ENCODE data around the gene CBFB. TPM values are rescaled to one million over a fixed set of nuclear protein-coding genes. Genes with fewer than 3 reads are reported as not detected.
A peak's percentile ranks its signal among the peaks of the same experiment; 100 is the strongest.

Gene CBFB
- total and polyA plus RNA-seq, 9 of the 15 experiments (the other 6 are each of a cell fraction or from before 2014, with no cell fraction given), result 22.0 to 112 (median 66.5) TPM

DNA sequence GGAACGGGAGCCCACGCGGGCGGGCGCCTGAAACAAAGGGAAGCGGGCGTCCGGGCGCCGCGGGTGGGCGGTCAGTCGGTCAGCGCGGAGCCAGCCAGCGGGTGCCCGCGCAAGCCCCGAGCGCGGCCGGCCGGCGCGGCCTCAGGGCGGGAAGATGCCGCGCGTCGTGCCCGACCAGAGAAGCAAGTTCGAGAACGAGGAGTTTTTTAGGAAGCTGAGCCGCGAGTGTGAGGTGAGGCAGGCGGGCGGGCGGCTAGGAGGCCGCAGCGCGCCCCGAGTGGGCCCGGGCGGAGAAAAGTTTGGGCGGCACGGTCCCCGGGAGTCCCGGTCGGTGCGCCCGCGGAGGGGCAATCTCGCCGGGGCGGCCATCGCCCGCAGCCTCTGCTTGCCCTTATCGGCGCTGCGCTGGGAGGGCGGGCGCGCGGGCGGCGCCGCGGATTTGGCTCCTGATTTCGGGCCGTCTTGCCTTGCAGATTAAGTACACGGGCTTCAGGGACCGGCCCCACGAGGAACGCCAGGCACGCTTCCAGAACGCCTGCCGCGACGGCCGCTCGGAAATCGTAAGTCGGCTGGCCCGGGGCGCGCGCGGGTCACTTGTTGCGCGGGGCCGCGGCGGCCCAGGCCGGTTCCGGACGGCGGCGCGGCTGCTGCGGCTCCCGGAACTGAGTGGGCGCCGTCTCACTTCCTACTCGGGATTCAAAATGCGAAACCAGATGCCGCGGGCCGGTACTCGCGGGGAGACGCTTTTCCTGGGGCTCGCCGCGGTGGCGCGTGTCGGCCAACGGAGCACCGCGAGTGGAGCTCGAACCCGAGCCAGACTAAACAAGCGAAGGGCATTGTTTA lies 526 bp downstream of the CBFB start (continued):
- TF ChIP-seq ZKSCAN8 (CRISPR knock-in tag; IDR thresholded peaks at IDR 0.05), result no peak
- no peak for TF ChIP-seq ZNF24 (IDR thresholded peaks at IDR 0.05)
- no peak for TF ChIP-seq ZNF445 (CRISPR knock-in tag; IDR thresholded peaks at IDR 0.05; ENCODE audit: low read depth)
- TF ChIP-seq HDAC3 (IDR thresholded peaks at IDR 0.05; ENCODE audit: borderline replicate concordance, partially characterized antibody), result no peak
- TF ChIP-seq, protein P1, sequence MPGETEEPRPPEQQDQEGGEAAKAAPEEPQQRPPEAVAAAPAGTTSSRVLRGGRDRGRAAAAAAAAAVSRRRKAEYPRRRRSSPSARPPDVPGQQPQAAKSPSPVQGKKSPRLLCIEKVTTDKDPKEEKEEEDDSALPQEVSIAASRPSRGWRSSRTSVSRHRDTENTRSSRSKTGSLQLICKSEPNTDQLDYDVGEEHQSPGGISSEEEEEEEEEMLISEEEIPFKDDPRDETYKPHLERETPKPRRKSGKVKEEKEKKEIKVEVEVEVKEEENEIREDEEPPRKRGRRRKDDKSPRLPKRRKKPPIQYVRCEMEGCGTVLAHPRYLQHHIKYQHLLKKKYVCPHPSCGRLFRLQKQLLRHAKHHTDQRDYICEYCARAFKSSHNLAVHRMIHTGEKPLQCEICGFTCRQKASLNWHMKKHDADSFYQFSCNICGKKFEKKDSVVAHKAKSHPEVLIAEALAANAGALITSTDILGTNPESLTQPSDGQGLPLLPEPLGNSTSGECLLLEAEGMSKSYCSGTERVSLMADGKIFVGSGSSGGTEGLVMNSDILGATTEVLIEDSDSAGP (CRISPR knock-in tag; IDR thresholded peaks at IDR 0.05), result no peak
- no peak; the same call in 1 of the 2 replicates for TF ChIP-seq ESRRA (IDR thresholded peaks at IDR 0.05; ENCODE audit: borderline replicate concordance, low read depth)
- TF ChIP-seq RBBP5 (IDR thresholded peaks at IDR 0.05; ENCODE audit: borderline replicate concordance, insufficient read depth, low read length, poor library complexity, severe bottlenecking), result peak; percentile 90
- TF ChIP-seq ZNF717 (CRISPR knock-in tag; IDR thresholded peaks at IDR 0.05), result no peak
- TF ChIP-seq WHSC1 (IDR thresholded peaks at IDR 0.05; ENCODE audit: low read length), result no peak
- peak; percentile 84 for TF ChIP-seq POLR2G (IDR thresholded peaks at IDR 0.05; ENCODE audit: low read depth, low read length)
- no peak for TF ChIP-seq MED1 (CRISPR knock-in tag; IDR thresholded peaks at IDR 0.05; ENCODE audit: borderline replicate concordance)
- TF ChIP-seq EHMT2 (IDR thresholded peaks at IDR 0.05), result no peak
- no peak for TF ChIP-seq GATA2 (CRISPR knock-in tag; IDR thresholded peaks at IDR 0.05)
- TF ChIP-seq, protein P2, sequence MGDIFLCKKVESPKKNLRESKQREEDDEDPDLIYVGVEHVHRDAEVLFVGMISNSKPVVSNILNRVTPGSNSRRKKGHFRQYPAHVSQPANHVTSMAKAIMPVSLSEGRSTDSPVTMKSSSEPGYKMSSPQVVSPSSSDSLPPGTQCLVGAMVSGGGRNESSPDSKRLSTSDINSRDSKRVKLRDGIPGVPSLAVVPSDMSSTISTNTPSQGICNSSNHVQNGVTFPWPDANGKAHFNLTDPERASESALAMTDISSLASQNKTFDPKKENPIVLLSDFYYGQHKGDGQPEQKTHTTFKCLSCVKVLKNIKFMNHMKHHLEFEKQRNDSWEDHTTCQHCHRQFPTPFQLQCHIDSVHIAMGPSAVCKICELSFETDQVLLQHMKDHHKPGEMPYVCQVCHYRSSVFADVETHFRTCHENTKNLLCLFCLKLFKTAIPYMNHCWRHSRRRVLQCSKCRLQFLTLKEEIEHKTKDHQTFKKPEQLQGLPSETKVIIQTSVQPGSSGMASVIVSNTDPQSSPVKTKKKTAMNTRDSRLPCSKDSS (IDR thresholded peaks at IDR 0.05; ENCODE audit: low read depth, partially characterized antibody), result no peak
- TF ChIP-seq CEBPB (tag; IDR thresholded peaks at IDR 0.05), result no peak
- TF ChIP-seq, protein P3, sequence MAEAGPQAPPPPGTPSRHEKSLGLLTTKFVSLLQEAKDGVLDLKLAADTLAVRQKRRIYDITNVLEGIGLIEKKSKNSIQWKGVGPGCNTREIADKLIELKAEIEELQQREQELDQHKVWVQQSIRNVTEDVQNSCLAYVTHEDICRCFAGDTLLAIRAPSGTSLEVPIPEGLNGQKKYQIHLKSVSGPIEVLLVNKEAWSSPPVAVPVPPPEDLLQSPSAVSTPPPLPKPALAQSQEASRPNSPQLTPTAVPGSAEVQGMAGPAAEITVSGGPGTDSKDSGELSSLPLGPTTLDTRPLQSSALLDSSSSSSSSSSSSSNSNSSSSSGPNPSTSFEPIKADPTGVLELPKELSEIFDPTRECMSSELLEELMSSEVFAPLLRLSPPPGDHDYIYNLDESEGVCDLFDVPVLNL (CRISPR knock-in tag; IDR thresholded peaks at IDR 0.05; ENCODE audit: low read depth), result no peak
- TF ChIP-seq, protein P4, sequence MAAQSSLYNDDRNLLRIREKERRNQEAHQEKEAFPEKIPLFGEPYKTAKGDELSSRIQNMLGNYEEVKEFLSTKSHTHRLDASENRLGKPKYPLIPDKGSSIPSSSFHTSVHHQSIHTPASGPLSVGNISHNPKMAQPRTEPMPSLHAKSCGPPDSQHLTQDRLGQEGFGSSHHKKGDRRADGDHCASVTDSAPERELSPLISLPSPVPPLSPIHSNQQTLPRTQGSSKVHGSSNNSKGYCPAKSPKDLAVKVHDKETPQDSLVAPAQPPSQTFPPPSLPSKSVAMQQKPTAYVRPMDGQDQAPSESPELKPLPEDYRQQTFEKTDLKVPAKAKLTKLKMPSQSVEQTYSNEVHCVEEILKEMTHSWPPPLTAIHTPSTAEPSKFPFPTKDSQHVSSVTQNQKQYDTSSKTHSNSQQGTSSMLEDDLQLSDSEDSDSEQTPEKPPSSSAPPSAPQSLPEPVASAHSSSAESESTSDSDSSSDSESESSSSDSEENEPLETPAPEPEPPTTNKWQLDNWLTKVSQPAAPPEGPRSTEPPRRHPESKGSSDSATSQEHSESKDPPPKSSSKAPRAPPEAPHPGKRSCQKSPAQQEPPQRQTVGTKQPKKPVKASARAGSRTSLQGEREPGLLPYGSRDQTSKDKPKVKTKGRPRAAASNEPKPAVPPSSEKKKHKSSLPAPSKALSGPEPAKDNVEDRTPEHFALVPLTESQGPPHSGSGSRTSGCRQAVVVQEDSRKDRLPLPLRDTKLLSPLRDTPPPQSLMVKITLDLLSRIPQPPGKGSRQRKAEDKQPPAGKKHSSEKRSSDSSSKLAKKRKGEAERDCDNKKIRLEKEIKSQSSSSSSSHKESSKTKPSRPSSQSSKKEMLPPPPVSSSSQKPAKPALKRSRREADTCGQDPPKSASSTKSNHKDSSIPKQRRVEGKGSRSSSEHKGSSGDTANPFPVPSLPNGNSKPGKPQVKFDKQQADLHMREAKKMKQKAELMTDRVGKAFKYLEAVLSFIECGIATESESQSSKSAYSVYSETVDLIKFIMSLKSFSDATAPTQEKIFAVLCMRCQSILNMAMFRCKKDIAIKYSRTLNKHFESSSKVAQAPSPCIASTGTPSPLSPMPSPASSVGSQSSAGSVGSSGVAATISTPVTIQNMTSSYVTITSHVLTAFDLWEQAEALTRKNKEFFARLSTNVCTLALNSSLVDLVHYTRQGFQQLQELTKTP (IDR thresholded peaks at IDR 0.05; ENCODE audit: low read depth in 1 of 2, partially characterized antibody in 2 of 2), result no peak
